Inflammatory macrophage (primary cell): ENCODE measurements around the gene FMNL2.

Experiments used
- DNase-seq, 2 donors: peaks; one replicate each; pipeline ENCODE4 v3.0.0-alpha.2; 2020 to 2022

FMNL2 gene

DNA sequence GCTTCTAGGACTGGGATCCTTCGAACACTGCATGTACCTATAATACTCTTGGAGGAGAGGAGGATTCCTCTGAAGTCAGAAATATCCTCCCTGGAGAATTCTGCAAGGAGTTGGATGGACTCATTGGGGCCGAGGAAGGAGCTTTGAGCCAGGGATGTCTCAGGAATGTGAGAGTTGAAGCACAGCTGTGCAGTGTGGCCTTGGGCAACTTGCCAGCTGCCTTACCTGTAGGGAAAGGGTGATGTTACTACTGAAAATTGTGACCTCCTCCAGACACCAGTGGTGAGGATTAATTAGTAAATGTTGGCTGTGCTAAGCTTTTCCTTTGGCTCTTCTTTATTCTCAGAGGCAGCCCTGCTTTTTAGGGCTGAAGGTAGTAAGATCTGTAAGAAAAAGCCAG is 41.4 kb downstream of the FMNL2 start:
- no peak for DNase-seq

DNA sequence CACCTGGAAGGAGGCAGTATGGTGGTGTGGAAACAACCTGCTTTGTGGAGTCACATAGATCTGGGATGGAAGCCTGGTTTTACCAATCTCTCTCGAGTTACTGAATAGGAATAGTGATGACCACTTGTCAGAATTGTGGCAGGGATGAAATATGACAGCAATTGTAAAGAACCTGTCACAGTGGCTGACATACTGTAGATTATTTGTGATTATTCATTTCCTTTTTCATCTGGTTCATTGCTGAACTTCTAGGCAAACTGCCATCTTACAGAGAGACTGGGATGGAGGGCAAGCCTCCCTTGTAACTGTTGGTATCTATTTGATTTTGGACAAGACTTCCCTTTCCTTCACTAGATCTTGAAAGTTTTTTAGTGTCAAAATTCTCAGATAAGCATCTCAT is 42.0 kb downstream of the FMNL2 start:
- DNase-seq = no peak

DNA sequence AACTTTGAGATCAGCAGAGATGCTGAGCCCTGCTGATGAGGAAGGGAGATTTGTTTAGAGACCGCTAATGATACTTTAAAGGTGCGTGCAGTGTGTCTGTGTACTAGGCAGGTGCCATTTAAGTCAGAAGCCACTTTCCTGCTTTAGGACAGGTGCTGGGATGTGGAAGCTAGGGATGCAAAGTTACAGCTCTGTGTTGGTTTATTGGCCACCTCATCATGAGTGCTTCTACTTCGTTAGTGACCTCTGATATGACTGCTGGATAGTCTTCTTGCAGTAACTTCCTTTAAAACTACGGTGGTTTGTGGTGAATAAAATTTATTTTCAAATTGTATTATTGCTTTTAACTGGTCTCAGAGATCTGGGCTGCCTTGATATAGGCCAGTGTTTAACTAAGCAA is 44.1 kb downstream of the FMNL2 start:
- no peak for DNase-seq

DNA sequence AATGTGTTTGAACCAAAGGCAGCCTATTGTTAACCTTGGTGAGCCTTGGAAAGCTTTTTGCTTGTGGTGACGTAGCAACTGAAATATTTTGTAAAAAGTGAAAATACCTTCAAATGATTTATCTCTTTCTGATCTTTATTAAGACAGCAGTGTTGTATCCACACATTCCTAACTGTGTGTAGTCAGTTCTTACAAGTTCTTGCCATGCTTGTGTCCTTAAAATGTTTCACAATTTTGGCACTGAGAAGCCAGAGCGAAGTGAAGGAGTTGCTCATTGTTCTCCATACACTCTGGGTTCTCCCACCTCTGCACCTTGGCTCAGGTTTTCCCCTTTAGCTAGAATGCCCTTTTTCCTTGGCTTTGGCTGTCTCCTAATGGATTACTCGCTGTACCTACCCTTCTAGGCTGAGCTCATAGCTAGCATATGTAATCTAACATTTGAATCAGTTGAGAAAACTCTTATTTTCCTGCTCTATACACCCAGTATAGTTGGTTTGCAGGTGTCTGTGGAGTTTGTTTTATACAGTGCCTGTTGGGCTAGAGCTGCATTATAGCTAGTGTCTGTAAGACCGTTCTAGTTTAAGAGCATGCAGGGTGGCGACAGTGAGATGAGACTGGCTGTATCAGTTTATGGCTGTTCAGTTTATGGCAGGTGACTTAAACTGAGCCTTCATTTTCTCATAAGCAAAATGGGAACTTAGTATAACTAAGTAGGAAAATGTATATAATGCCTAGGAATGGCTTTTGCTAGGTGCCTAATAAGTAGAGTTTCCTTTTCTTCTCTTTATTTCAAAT is 45.5 kb downstream of the FMNL2 start:
- no peak for DNase-seq

- DNase-seq = no peak
Observed at GRCh38 chr2:152383702-152384101, 48.7 kb downstream of the FMNL2 start.

- DNase-seq = no peak
Observed at GRCh38 chr2:152384992-152385391, 50.0 kb downstream of the FMNL2 start.

DNA sequence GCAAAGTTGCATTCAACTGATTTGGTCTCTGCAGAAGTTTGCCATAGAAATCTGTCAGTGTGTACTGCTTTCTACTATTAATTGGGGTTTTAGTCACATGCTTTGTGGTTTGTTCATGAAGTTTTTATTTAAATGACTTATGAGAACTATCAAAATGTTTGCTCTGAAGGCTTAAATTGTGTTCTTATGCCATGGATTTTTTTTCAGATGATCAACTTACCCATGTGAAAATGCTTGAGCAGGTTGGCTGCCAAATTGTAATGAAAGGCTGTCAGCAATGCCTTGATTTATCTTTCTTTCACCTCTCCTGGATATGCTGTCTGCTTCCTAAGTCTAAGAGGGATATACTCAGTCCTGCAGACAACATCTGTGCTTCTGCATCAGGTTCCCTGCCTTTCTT is 50.7 kb downstream of the FMNL2 start:
- DNase-seq = no peak

- DNase-seq = no peak
Observed at GRCh38 chr2:152386266-152386665, 51.3 kb downstream of the FMNL2 start.

DNA sequence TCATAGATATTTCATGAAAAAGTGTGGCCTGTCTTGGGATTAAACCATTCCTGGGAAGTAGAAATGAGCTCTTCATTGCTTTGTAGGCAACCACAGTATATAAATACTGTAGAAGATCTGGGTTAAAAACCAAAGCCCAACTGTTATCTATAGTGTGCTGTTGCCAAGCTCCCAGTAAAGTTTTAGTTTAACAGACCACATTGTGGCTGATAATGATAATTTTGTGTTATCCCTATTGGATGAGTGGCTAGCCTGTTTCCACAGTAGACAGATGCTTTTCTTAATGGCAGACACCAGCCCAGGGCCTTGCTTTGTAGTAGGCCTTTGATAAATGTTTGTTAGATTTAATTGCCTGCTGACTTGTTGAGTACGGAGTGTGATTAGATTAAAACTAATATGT is 52.1 kb downstream of the FMNL2 start:
- no peak for DNase-seq

DNA sequence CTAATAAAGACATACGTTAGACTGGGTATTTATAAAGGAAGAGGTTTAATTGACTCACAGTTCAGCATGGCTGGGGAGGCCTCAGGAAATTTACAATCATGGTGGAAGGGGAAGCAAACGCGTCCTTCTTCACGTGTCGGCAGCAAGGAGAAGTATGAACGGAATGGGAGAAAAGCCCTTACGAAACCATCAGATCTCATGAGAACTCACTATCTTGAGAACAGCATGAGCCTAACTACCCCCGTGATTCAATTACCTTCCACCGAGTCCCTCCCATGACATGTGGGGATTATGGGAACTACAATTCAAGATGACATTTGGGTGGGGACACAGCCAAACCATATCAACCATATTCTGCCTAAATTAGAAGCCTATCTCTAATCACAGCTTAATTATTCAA is 53.3 kb downstream of the FMNL2 start:
- DNase-seq = peak; percentile 72 to 86

DNA sequence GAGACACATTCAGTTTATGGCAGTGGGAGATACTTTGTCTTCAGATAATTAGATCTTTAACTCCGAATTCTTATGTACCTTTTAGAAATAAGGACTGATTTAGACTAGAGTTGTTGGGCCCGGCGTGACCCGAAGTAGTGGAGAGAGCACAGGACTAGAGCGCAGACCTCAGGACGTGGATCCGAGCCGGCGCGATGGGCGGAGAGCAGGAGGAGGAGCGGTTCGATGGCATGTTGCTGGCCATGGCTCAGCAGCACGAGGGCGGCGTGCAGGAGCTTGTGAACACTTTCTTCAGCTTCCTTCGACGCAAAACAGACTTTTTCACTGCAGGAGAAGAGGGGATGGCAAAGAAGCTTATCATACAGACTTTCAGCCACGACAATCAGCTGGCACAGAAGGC is 54.5 kb downstream of the FMNL2 start:
- DNase-seq = no peak

- DNase-seq = no peak
Observed at GRCh38 chr2:152390837-152391236, 55.9 kb downstream of the FMNL2 start.

- DNase-seq = no peak
Observed at GRCh38 chr2:152391318-152391717, 56.3 kb downstream of the FMNL2 start.

GRCh38 chr2:152393377-152393776 is 58.4 kb downstream of the FMNL2 start:
- no peak for DNase-seq

- DNase-seq = peak in 1 of 2 donors; percentile 34
Observed at GRCh38 chr2:152394326-152394725, 59.4 kb downstream of the FMNL2 start.

DNA sequence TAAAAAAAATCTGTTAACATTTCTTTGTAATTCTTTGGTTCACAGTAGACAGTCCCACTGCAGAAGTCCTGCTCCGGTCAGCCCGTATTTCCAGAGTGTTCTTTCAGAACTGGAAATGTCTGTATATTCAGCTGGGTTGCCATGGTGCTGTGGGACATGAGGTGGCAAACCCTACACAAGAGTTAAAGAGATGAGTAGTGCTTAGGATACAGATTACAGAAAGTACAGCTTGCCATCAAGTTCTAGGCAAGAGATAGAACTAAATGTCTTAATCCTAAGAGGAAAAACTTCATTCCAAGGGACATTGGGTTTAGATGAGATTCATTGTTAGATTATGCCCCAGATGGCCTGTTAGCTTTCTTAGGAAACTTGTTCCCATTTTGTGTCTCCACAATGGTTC is 60.1 kb downstream of the FMNL2 start:
- no peak for DNase-seq

DNA sequence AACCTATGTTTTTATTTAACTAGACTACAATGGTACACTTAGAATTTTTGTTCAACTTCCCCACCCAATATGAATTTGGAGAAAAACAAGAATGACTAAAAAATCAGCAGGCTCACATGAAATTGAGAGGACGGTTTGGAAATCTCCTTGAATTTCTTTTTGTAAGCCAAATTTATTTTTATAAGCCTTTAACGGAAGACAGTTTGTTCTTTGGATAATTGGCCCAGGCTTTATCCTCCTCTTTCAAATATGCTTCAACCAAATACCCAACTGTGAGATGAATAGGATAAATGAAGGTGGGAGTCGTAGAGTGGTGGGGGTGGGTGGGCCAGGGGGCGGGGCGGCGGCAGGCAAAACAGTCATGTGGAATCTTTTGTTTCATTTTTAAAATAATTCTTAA is 60.6 kb downstream of the FMNL2 start:
- DNase-seq = no peak

DNA sequence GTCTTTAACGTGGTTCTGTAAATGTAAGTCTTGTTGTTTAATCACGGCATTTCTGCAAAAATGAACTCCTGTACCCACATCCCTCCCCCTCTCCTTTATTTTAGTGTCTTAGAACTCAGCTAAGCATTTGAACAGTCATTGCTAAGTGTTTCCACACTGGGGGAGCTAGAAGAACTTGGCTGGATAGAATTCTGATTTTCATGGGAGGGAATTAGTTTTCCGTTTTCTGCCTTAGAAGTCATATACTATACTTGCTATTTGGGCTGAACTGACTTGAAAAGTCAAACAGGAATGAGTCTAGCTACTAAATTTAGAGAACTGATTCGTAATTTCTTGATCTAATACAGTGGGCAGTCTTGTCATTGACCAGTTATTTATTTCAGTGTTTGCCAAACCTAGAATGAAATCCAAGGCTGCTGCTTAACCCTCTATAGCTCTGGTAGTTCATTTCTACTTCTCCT is 61.1 kb downstream of the FMNL2 start:
- DNase-seq = no peak

GRCh38 chr2:152396763-152397162 is 61.8 kb downstream of the FMNL2 start:
- no peak for DNase-seq

DNA sequence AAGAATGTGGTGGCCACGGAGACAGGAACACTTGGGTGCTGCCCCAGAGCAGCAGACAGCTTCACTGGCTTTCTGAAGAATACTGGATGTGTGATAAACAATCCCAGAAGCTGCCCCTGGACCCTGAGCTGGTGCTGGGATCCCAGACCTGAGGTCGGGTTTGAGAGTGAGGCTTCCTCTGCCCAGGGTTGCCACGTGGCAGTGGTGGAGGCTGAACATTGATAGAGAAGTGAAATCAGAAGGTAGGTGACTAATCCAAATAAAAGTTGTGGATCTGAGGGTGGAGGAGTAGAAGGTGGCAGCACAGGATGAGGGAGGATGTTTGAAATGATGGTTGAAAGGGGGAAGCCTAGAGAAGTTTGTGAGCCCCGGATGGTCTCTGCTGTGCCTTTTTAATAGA is 64.0 kb downstream of the FMNL2 start:
- no peak for DNase-seq

GRCh38 chr2:152400607-152401214 is 65.7 kb downstream of the FMNL2 start:
- DNase-seq = no peak

DNA sequence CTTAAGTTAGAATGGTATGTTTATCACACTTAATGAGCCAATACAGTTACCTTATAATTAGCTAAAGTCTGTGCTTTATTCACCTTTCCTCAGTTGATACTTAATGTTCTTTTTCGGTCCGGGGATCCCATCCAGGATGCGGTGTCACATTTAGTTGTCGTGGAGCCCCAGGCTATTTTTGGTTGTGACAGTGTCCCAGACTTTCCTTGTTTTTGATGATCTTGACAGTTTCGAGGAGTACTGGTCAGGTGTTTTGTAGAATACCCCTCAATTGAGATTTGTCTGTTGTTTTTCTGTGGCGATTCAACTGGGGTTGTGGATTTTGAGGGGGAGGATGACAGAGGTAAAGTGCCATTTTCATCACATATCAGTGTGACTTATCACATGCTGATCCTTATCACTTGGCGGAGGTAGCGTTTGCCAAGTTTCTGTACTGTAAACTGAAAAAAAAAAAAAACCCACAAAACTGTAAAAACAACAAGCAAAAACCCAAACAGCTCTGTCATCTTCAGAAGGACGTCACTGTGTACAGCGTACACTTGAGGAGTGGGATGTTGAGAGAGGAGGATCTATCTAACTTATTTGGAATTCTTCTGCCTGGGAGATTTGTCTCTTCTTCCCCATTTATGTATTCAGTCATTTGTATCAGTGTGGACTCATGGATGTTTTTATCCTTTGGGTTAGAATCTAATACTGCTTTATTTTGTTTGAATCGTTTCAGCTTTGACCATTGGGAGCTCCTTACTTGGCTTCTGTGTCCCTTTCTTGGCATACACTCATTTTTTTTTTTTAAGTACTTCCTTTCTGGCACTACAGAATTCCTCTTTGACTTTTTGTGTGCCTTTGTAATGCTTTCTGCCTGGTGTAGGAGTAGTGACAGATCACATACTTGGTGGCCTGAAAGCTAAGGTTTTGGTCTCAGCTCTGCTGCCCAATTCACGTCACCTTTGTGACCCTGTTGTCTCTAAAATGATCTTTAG is 68.1 kb downstream of the FMNL2 start:
- DNase-seq = no peak
